ENCODE measurements around the gene MBD4.

DNA sequence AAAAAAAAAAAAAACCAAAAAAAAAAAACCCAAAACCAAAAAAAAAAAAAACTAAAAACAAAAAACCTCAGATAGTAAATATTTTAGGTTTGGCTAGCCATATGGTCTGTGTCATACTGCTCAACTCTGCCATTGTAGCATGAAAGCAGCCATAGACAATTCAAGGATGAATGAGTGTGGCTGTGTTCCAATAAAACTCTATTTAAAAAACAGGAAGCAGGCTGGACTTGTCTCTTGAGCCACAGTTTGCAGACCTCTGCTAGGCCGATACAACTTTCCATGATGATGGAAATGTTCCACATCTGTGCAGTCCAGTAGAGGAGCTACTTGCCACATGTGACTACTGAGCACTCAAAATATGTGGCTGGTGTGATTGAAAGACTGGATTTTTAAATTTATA is 22.4 kb downstream of the MBD4 start:
- TF ChIP-seq CHD4 (IDR thresholded peaks at IDR 0.05; ENCODE audit: borderline replicate concordance) (no peak), POLR2A (IDR thresholded peaks at IDR 0.05; ENCODE audit: low read length) (no peak), ESRRA (IDR thresholded peaks at IDR 0.05; ENCODE audit: borderline replicate concordance, low read length) (no peak), HMGXB4 (CRISPR knock-in tag; IDR thresholded peaks at IDR 0.05; ENCODE audit: borderline replicate concordance) (no peak), NPAS2 (CRISPR knock-in tag; IDR thresholded peaks at IDR 0.05; ENCODE audit: borderline replicate concordance) (no peak)

Measured in A549 (cell line).